Activated effector memory CD4-positive, alpha-beta T cell treated with Interleukin-2 at 50 U/mL for 16 hours (primary cell): ENCODE data around the gene TOP3A.
"Not testable (repeated sequence)": the region's sequence is repeated elsewhere in the genome, so short reads cannot be mapped to it uniquely, and the experiment has no call there.

Experiments used
- DNase-seq: peaks from one replicate; pipeline ENCODE4 v3.0.0-alpha.2; 2020

TOP3A gene, protein sequence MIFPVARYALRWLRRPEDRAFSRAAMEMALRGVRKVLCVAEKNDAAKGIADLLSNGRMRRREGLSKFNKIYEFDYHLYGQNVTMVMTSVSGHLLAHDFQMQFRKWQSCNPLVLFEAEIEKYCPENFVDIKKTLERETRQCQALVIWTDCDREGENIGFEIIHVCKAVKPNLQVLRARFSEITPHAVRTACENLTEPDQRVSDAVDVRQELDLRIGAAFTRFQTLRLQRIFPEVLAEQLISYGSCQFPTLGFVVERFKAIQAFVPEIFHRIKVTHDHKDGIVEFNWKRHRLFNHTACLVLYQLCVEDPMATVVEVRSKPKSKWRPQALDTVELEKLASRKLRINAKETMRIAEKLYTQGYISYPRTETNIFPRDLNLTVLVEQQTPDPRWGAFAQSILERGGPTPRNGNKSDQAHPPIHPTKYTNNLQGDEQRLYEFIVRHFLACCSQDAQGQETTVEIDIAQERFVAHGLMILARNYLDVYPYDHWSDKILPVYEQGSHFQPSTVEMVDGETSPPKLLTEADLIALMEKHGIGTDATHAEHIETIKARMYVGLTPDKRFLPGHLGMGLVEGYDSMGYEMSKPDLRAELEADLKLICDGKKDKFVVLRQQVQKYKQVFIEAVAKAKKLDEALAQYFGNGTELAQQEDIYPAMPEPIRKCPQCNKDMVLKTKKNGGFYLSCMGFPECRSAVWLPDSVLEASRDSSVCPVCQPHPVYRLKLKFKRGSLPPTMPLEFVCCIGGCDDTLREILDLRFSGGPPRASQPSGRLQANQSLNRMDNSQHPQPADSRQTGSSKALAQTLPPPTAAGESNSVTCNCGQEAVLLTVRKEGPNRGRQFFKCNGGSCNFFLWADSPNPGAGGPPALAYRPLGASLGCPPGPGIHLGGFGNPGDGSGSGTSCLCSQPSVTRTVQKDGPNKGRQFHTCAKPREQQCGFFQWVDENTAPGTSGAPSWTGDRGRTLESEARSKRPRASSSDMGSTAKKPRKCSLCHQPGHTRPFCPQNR

GRCh38 chr17:18314731-18315561 lies at the start of gene TOP3A, which contains the start of gene SMCR8:
Gene TOP3A, minus strand, starts transcription at chr17:18314994. Its CDS starts 216 bp downstream, at chr17:18314778.
Gene SMCR8, plus strand, starts transcription at chr17:18315293. Its CDS starts 497 bp downstream, at chr17:18315790.
- DNase-seq = peak; percentile 97

GRCh38 chr17:18364166-18364565 lies 49.4 kb upstream of the TOP3A start:
- no peak for DNase-seq

DNA sequence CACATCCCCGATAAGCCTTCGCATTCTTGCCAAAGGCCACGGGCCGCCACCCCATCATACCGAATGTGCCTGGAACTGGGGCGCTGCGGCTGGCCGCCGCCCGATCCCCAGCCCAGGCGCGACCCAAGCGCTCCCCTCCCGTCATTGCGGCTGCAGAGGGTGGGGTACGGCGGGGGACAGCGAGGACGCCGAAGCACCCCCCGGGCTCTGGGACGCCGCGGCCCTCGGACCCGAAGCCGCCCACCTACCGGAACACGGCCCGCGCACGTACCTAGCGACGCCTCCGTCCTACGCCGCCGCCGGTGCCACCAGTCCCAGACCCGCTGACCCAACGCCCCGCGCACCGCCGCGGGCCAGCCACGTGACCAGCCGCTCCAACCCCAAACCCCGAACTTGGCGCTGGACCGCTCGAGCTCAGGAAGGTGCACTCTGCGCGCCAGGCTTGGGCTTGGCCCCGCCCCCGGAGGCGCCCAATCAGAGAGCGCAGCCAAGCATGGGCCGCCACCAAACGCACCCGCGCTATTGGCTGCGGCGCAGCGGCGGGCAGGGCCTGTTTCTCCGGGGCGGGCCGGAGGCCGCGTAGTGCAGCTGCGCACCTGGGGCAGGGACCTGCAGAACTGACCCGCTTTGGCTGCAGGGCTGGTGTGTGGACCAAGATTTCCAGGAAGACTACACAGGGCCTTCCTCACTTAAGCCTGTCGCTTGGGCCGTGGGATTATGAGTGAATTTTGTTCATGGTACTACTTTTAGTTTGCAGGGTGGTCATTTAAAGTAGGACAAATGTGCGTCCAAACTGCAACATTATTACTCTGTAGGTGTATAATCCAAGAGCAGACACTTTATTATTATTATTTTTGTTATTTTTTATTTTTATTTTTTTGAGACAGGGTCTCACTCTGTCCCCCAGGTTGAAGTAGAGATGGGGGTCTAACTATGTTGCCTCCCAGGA lies 48.6 kb upstream of the TOP3A start, which contains the start of gene SHMT1:
TSS of gene SHMT1 (minus strand) at position 450 of the 949 bp plus-strand sequence. CDS start 7,569 bp downstream, outside the sequence.
- DNase-seq = peak; percentile 87

DNA sequence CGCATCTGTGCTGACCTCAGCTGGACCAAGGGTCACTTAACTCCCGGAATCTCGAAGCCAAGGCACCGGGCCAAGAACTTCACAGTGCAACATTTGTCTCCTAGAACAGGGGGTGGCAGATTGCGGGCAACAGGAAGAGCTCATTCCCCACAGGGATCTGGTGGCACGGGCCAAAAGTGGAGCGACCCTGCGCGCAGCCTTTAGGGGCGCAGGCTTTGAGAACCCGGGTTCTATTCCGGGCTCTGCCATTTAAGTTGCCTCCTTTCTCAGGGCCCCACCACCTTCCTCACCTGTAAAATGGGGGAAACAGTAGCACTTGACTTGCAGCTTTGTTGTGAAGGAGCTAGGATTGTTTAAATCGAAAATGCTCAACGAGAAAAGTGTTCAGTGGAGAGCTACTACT lies 47.9 kb upstream of the TOP3A start:
- DNase-seq = no peak

DNA sequence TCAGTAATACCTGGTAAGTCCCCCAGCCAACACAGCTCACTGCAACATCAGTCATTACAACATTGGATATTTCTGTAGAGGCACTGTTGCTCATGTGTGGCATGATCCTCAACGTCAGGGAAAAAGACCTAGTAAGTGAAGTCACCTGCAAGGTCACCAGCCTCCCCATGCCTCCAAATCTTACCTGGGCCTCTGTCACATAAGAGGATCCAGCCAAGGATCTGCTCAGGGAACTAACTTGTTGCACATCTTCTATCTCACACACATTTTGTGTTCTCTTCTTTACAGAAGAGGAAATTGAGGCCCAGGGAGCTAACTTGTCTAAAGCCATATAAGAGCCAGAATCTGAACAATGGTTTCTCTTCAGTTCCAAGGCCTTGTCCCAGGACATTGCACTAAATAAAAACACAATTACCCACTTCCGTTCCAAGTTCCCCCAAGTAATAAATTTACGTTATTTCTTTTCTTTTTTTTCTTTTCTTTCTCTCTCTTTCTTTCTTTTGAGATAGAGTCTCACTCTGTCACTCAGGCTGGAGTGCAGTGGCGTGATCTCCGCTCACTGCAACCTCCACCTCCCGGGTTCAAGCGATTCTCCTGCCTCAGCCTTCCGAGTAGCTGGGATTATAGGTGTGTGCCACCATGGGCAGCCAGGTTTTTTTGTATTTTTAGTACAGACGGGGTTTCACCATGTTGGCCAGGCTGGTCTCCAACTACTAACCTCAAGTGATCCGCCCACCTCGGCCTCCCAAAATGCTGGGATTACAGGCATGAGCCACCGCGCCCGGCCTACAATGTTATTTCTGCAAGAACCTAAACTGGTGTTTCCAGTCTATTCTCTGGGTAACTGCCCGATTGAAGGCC lies 47.3 kb upstream of the TOP3A start:
- DNase-seq = no peak

GRCh38 chr17:18360518-18360917 lies 45.7 kb upstream of the TOP3A start:
- no peak for DNase-seq

- no peak for DNase-seq
These were observed 41.8 kb upstream of the TOP3A start for GRCh38 chr17:18356624-18357023.

DNA sequence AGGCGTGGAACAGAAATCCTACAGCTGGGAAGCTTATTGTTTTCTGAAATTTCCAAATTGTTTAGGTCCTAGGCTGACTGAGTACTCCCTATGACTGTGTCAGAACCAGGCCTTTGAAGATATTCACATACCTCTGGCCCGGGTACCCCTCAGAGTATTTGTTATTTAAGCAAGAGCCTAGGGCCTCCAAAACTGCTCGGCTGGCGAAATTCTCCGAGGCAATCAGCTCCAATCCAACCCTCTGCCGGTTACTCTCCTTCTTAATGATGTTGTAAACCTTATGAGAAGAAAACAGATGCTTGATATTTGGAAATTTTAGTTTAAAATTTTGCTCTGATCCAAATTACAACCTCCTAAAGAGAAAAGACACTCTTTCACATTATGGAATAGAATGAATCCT lies 38.7 kb upstream of the TOP3A start:
- DNase-seq = no peak

GRCh38 chr17:18344021-18344420 lies 29.2 kb upstream of the TOP3A start:
- DNase-seq = no peak

- no peak for DNase-seq
These were observed 25.1 kb upstream of the TOP3A start for GRCh38 chr17:18339933-18340332.

DNA sequence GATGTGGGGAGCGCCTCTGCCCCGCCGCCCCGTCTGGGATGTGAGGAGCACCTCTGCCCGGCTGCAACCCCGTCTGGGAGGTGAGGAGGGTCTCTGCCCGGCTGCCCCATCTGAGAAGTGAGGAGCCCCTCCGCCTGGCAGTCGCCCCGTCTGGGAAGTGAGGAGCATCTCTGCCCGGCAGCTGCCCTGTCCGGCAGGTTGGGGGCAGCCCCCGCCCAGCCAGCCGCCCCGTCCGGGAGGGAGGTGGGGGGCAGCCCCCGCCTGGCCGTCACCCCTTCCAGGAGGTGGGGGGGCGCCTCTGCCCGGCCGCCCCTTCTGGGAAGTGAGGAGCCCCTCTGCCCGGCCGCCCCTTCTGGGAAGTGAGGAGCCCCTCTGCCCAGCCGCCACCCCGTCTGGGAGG lies 23.4 kb upstream of the TOP3A start:
- DNase-seq = not testable (repeated sequence)

DNA sequence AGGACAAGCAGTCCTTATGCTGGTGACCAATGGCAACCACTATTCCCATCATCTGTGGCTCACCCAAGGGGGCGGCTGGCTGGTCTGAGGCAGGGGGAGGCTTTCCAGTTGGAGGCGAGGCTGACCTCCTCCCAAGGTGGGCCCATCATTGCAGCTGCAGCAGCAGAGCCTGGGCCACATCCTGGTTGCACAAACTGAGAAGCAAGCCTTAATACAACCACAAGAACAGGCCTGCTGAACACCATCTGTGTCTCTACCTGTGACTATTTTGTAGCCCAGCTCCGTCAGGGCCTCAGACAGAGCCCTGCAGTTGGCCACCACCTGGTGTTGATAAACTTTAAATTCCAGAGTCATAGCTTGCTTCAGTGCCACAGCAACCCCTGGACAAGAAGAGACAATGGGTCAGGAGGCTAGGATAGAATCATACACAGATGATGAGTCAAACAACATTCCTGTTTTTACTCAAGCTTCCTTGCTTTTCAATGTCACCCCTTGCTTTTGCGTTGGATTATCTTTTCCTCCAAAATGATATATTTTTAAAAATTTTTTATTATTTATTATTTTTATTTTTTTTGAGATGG lies 18.2 kb upstream of the TOP3A start:
- DNase-seq = no peak

DNA sequence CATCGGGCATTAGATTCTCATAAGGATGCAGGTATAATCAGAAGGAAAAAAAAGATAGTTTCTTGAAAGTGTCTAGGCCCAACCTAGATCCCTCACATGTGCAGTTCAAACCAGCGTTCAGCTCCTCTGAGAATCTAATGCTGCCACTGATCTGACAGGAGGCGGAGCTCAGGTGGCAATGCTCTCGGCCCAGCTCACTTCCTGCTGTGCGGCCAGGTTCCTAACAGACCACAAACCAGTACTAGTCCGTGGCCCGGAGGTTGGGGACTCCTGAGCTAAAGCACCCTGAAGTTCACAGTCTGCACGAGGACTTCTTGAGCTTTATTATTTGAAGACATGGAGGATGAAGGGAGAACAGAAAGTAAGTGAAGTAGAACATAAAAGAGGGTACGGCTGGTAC lies 17.1 kb upstream of the TOP3A start:
- DNase-seq = no peak

DNA sequence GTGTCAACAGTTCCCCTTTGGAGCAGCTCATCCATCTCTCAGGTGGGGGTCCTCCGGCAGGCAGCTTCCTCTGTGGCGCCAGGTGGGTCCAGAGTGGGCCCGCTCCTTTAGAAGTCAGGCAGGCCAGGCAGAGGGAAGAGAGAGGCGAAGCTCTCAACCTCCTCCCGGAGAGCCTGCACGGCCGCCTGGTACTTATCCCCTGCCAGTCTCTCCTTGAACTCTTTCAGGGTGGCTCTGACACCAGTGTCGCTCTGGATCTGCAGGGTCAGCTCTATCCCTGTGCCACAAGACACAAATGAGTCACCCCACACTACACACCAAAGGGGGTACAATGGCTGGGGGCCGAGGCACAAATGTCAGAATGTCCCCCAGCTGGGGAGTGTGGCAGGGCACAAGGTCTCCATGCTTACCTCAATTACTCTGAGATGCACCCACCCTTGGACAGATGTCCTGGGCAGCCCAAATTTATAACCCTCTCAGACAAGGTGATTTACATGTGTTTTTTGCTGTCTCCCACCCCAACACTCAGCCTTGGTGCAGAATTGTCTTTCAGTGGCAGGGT lies 13.9 kb upstream of the TOP3A start:
- DNase-seq = no peak

GRCh38 chr17:18327556-18327955 lies 12.8 kb upstream of the TOP3A start:
- no peak for DNase-seq

DNA sequence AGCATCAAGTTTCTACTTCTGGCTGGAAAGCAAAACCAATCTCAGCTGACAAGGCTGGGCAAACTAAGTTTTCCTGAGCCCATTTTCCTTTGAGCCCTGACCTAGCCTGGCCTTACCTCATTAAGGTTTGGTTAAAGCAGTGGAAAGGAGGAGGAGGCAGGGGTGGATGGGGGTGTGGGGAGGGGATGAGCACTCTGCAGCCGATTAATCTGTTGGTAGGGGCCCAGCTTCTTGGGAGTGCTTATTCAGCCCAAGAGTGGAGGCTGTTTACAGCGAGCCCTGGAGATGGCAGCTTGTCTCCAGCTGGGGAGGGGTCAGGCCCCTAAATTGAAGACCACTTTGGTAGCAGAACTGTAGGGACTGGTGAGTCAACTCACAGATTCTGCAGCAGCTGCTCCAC lies 12.3 kb upstream of the TOP3A start:
- DNase-seq = no peak

- DNase-seq = no peak
These were observed 11.8 kb upstream of the TOP3A start for GRCh38 chr17:18326572-18326971.

DNA sequence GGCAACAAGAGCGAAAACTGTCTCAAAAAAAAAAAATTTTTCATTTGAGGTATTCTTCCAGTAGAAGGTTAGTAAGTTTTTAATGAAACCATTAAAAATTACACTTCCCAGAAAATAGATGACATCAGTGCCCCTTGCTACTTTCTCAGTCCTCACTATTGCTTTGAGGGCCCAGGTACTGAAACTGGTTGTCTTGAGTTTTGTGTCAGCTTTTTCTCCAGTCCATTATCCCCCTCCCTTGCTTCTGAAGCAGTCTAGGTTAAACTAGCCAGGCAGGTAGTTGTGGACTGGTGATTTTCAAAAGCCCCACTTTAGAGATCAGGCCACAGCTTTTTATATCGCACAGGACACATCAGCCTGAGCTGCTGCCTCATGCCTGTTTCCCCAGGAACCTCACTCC lies 11.2 kb upstream of the TOP3A start:
- no peak for DNase-seq
